Measurements from ENCODE around the gene ESR1.

ESR1 gene

DNA sequence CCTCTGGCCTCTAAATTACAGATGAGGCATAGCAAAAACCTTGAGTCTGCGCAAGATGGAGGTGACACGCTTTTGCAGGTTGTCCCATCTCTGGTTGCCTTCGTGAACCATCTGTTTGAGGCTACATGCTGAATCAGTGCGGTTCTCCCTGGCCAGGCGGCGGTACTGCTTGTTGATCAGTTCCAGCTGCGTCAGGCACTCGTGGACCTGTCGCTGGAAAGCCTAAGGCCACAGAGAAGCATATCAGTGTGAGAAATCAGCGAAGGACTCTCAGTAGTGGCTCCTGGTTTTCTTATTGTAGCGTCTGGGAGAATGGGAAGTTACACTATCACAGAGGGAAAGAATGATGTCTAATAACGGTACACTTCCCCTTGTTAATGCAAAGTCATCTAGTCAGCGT is 344.4 kb downstream of the ESR1 start:
- peaks cover 12% of the 10 kb centered on the region for H3K36me3 Mint-ChIP-seq (ENCODE audit: low read depth)
- H3K27ac Mint-ChIP-seq = no peak overlapping the region
- H3K27me3 Mint-ChIP-seq (ENCODE audit: low read depth, poor library complexity) = no peaks in the 10 kb centered on the region
- no peaks in the 10 kb centered on the region for H3K9me3 Mint-ChIP-seq
- no peak overlapping the region for H3K4me3 Mint-ChIP-seq
- TF ChIP-seq, protein P1, sequence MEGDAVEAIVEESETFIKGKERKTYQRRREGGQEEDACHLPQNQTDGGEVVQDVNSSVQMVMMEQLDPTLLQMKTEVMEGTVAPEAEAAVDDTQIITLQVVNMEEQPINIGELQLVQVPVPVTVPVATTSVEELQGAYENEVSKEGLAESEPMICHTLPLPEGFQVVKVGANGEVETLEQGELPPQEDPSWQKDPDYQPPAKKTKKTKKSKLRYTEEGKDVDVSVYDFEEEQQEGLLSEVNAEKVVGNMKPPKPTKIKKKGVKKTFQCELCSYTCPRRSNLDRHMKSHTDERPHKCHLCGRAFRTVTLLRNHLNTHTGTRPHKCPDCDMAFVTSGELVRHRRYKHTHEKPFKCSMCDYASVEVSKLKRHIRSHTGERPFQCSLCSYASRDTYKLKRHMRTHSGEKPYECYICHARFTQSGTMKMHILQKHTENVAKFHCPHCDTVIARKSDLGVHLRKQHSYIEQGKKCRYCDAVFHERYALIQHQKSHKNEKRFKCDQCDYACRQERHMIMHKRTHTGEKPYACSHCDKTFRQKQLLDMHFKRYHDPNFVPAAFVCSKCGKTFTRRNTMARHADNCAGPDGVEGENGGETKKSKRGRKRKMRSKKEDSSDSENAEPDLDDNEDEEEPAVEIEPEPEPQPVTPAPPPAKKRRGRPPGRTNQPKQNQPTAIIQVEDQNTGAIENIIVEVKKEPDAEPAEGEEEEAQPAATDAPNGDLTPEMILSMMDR (IDR thresholded peaks at IDR 0.05) = no peak
- no peaks in the 10 kb centered on the region for H3K4me1 Mint-ChIP-seq
- no peak for DNase-seq

- Mint-ChIP-seq H3K27me3 (ENCODE audit: low read depth, poor library complexity) (no peaks in the 10 kb centered on the region), H3K4me3 (no peak overlapping the region), H3K27ac (no peak overlapping the region), H3K36me3 (ENCODE audit: low read depth) (peaks cover 5% of the 10 kb centered on the region), H3K9me3 (no peaks in the 10 kb centered on the region), H3K4me1 (no peaks in the 10 kb centered on the region)
- no peak for DNase-seq
- TF ChIP-seq, protein P1 (IDR thresholded peaks at IDR 0.05) = no peak
Measured at GRCh38 chr6:152154559-152155356, 347.3 kb downstream of the ESR1 start.

DNA sequence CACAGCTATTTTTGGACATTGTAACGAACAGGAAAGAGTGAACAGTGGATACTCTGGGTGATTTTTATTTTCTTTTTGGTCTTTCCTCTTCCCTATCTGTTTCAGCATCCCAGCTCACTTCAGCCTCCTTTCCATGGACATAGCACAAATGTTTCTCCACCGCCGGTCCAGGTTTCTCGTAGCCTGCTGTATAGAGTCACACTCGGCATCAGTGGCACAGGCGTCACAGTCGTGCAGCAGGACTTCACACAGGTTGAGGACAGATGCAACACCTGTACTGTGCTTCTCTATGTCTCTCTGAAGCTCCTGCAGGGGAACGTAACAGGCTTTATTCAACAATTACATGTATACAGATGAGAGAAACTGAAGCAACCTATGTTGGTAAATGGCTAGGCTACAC is 348.3 kb downstream of the ESR1 start:
- no peak overlapping the region for H3K27ac Mint-ChIP-seq
- H3K36me3 Mint-ChIP-seq (ENCODE audit: low read depth) = no peaks in the 10 kb centered on the region
- H3K4me3 Mint-ChIP-seq = no peak overlapping the region
- TF ChIP-seq, protein P1 (IDR thresholded peaks at IDR 0.05) = no peak
- H3K4me1 Mint-ChIP-seq = no peaks in the 10 kb centered on the region
- DNase-seq = no peak
- H3K27me3 Mint-ChIP-seq (ENCODE audit: low read depth, poor library complexity) = no peaks in the 10 kb centered on the region
- no peaks in the 10 kb centered on the region for H3K9me3 Mint-ChIP-seq

GRCh38 chr6:152160346-152160745 is 352.9 kb downstream of the ESR1 start:
- no peak for DNase-seq
- no peak overlapping the region for H3K4me3 Mint-ChIP-seq
- H3K36me3 Mint-ChIP-seq (ENCODE audit: low read depth) = no peaks in the 10 kb centered on the region
- TF ChIP-seq, protein P1 (IDR thresholded peaks at IDR 0.05) = no peak
- H3K27ac Mint-ChIP-seq = no peak overlapping the region
- no peaks in the 10 kb centered on the region for H3K4me1 Mint-ChIP-seq
- H3K9me3 Mint-ChIP-seq = no peaks in the 10 kb centered on the region
- H3K27me3 Mint-ChIP-seq (ENCODE audit: low read depth, poor library complexity) = no peaks in the 10 kb centered on the region

- Mint-ChIP-seq H3K27ac (no peak overlapping the region), H3K9me3 (no peaks in the 10 kb centered on the region), H3K4me1 (no peaks in the 10 kb centered on the region), H3K36me3 (ENCODE audit: low read depth) (no peaks in the 10 kb centered on the region), H3K27me3 (ENCODE audit: low read depth, poor library complexity) (no peaks in the 10 kb centered on the region), H3K4me3 (no peak overlapping the region)
- DNase-seq = no peak
- TF ChIP-seq, protein P1 (IDR thresholded peaks at IDR 0.05) = no peak
Measured at GRCh38 chr6:152161501-152161900, 354.0 kb downstream of the ESR1 start.

DNA sequence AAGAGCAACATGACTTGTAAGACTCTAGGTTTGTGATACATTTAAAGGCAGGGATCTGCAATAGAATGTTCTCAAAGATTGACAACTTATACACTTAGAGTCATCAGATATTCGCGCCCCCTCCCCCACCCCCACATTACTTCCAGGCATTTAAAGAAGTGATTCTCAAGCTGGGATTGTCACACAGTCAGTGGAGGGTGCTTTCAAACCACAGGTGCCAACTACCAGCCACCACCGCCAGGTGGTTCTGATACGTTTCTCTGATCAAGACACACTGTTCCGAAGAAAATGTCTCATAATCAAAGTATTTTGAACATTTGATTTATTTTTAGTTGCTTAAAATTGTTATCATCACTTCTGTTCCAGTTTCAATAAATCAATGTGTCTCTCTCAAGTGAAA is 357.5 kb downstream of the ESR1 start:
- Mint-ChIP-seq H3K4me1 (peaks cover 6% of the 10 kb centered on the region), H3K9me3 (no peaks in the 10 kb centered on the region), H3K27me3 (ENCODE audit: low read depth, poor library complexity) (no peaks in the 10 kb centered on the region), H3K36me3 (ENCODE audit: low read depth) (no peaks in the 10 kb centered on the region), H3K27ac (no peak overlapping the region), H3K4me3 (no peak overlapping the region)
- DNase-seq = no peak
- TF ChIP-seq, protein P1 (IDR thresholded peaks at IDR 0.05) = no peak
